Effector CD8-positive, alpha-beta T cell (primary cell): ENCODE measurements around the gene HSFX1.
"Not testable (repeated sequence)": the region's sequence is repeated elsewhere in the genome, so short reads cannot be mapped to it uniquely, and the experiment has no call there.

Source experiments
- DNase-seq: peaks from one replicate; lab custom pipeline; 2025; lab: John Stamatoyannopoulos, UW
- total RNA-seq, 4 experiments: gene quantifications; one replicate each; lab custom pipeline; 2026; lab: John Stamatoyannopoulos, UW

Gene HSFX1, protein sequence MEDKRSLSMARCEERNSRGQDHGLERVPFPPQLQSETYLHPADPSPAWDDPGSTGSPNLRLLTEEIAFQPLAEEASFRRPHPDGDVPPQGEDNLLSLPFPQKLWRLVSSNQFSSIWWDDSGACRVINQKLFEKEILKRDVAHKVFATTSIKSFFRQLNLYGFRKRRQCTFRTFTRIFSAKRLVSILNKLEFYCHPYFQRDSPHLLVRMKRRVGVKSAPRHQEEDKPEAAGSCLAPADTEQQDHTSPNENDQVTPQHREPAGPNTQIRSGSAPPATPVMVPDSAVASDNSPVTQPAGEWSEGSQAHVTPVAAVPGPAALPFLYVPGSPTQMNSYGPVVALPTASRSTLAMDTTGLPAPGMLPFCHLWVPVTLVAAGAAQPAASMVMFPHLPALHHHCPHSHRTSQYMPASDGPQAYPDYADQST
- 0 to 0.18 (median 0.04) reads per million in 4 experiments for total RNA-seq

- DNase-seq = not testable (repeated sequence)
Measured at GRCh38 chrX:149773768-149774167, at the start of gene HSFX1. TSS of gene HSFX1 (plus strand) at chrX:149774068. CDS start at chrX:149774682, 614 bp downstream.

GRCh38 chrX:149727308-149727707 is 46.6 kb upstream of the HSFX1 start:
- DNase-seq = not testable (repeated sequence)

DNA sequence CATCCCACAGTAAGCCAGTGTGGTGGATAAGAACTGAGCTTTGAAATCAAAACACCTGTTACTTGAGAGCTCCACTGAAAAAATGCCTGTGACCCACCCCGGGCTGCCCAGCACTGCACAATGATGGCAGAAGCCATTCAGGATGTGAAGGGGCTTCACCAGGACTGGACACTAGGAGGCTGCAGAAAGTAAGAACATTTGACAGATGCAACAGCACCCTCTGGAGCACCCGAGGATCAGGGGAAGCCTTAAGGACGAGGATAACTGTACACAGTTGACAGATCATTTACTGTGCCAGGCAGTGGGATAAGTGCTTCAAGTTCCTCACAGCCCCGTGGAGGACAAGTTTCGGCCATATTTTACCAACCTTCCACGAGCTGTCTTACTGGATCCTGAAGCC is 31.6 kb upstream of the HSFX1 start:
- not testable (repeated sequence) for DNase-seq

- DNase-seq = not testable (repeated sequence)
Measured at GRCh38 chrX:149746390-149747007, 27.4 kb upstream of the HSFX1 start.

DNA sequence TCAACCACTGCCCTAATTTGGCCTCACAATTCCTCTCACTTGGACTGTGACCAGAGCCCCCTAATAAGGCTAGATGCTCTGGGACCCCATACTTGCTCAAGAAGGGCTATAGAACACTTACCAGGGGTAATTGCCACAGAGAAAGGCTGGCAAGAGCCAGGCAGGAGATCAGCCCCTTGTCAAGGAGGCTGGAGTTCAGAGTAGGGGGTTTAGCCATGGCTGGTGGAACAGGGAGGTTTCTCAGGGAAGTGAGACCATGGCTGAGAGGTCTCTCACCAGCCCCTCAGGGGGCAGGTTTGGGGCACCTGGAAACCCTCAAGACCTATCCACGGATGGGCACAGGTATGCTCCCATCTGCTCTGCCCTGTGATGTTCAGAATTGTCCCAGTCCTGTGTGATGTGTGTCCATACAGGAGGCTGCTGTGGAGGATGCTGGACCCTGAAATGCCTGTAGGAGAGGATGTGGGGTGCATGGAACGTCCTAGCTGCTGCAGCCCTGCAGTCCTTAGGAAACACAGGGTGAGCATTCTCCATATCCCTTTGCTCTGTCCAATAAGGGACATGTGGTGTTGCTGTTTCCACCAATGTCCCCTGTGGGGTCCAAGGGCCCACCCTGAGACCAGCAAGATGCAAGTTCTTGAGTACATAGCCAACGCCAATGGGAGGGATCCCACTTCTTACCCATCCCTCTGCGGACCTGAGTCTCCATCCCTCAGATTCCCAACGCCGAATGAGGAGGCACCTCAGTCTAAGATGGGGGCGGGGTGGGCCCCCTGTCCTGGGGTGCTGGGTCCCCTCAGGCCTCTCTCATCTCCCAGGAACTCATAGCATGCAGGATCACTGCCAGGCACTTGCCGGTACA is 16.4 kb upstream of the HSFX1 start:
- DNase-seq = no peak

DNA sequence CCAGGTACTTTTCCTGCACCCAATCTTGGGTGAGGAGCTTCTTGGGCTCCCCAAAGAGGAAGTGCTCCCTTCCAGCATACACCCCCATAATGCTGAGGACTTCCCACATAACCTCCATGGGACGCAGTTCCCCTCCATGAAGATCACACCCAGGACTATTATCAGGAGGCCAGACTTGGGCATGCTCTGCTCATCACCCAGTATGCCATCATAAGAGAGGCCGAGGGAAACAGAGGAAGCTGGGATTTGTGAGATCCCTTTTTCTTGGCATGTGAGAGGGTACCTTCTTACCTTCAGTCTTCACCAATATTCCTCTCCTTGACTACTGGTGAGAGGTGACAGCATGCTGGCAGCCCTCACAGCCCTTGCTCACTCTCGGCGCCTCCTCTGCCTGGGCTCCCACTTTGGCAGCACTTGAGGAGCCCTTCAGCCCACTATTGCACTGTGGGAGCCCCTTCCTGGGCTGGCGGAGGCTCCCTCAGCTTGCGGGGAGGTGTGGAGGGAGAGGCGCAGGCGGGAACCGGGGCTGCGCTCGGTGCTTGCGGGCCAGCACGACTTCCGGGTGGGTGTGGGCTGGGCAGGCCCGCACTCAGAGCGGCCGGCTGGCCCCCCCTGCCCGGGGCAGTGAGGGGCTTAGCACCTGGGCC is 15.7 kb upstream of the HSFX1 start:
- no peak for DNase-seq

DNA sequence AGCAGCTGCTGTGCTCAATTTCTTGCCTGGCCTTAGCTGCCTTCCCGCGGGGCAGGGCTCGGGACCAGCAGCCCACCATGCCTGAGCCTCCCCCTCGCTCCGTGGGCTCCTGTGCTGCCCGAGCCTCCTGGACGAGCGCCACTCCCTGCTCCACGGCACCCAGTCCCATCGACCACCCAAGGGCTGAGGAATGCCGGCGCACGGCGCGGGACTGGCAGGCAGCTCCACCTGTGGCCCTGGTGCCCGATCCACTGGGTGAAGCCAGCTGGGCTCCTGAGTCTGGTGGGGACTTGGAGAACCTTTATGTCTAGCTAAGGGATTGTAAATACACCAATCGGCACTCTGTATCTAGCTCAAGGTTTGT is 15.2 kb upstream of the HSFX1 start:
- DNase-seq = not testable (repeated sequence)

DNA sequence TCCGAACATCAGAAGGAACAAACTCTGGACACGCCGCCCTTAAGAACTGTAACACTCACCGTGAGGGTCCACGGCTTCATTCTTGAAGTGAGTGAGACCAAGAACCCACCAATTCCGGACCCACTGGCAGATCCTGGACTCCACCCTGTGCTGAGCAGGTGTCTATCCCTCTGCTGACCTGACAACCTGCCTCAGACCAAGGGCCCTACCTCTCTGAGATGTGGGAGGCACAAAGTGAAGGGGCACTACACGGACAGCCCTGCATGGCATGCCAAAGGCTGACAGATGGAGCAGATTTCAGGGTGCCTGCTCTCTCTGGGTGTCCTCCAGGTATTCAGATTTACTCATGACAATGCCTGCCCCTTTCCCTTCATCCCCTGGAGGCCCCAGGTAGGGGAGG is 14.0 kb upstream of the HSFX1 start:
- no peak for DNase-seq

DNA sequence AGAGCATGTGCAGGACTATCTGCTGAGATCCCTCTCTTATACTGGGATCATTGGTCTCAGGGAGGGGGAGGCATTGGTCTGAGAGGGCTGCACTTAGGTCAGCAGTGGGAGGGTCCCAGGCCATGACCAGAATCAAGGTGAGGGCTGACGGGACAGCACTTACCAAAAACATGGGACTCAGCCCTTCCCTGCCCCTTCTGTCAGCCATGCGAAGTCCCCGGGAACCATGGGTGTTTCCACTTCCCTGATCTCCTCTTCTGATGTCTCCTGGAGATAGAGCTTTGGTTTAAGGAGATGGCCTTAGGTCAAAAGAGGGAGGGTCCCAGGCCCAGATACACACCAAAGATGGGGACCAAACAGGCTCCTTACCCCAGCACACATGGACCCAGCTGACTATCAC is 12.9 kb upstream of the HSFX1 start:
- DNase-seq = no peak

GRCh38 chrX:149761858-149762674 is 11.8 kb upstream of the HSFX1 start:
- not testable (repeated sequence) for DNase-seq

DNA sequence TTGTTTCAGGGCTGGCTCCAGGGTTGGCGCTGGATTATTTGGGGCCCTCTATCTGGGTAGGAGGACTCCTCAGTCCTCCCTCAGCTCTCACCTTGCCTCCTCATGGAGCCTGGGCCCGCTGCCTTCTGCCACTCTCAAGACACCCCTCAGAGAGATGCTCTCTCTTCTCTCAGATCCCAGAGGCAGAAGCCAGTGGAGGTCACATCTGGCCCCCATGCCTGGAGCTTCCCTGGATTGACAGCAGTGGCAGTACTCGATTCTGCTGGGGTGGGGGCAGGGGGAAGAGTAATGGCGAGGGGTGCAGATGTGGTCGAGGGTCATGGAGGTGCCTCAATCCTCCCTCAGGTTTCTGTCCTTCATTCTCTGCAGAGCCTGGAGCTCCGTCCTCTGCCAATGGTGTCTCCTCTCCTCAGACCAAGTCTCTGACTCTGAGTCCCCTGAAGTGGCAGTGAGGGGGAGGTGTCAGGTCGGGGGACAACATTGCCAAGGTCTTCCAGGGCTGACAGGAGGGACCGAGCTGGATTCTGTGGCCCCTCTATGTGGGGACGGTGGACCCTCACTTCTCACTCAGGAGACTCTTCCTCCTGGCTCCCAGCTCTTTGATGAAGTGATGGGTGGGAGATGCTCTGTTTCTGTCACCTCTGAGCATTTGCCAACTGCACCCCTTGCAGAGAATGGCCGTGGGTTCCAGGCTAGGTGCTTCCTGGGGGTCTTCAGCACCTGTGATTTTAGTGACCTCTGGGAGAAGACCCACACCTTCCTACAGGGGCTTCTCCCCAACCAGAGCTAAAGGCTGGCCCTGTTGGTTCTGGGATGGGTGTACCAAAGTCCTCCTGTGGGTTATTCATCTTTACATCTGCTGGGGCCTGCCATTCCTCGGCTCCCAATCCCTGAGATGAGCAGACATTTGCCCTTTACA is 10.9 kb upstream of the HSFX1 start:
- DNase-seq = no peak

- not testable (repeated sequence) for DNase-seq
Measured at GRCh38 chrX:149770344-149770743, 3.5 kb upstream of the HSFX1 start.

DNA sequence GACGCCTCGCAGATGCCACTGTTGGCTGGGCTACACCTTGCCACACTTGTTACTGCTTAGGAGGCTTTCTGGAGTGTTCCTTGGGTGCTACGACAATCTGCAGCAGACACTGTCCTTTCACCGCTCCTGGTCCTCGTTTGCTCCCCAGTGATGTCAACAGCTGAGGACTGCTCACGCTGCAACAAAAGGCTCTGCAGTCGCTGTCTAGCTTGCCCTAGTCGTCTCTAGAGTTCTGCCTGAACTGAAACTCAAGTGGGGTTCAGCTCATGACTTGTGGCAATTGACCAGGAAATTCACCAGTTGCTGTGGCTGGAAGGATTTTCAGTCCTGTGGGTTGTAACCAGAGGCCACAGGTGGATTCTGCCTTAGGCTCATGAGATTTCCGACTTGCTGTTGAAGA is 842 bp upstream of the HSFX1 start:
- not testable (repeated sequence) for DNase-seq

- DNase-seq = not testable (repeated sequence)
Measured at GRCh38 chrX:149777999-149778398, 4.1 kb downstream of the HSFX1 start.

DNA sequence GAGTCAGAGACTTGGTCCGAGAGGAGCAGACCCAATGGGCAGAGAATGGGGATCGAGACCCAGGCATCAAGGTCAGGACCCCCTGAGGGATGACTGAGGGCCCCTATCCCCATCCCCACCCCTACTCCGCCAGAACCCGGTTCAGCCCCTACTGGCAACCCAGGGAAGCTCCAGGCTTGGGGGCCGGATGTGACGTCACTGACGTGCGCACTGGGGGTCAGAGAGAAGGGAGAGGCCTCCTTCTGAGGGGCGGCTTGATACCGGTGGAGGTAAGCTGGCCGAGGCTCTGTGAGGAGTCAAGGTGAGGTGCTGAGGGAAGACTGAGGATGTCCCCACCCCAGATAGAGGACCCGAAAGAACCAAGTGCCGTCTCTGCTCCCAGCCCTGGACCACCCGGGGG is 7.9 kb downstream of the HSFX1 start, which contains the start of gene MAGEA9:
Gene MAGEA9 (plus strand): TSS at position 204 of the 400 bp plus-strand sequence. CDS start 4,281 bp downstream, outside the sequence.
- not testable (repeated sequence) for DNase-seq

GRCh38 chrX:149795531-149795930 is 21.7 kb downstream of the HSFX1 start:
- DNase-seq = not testable (repeated sequence)

DNA sequence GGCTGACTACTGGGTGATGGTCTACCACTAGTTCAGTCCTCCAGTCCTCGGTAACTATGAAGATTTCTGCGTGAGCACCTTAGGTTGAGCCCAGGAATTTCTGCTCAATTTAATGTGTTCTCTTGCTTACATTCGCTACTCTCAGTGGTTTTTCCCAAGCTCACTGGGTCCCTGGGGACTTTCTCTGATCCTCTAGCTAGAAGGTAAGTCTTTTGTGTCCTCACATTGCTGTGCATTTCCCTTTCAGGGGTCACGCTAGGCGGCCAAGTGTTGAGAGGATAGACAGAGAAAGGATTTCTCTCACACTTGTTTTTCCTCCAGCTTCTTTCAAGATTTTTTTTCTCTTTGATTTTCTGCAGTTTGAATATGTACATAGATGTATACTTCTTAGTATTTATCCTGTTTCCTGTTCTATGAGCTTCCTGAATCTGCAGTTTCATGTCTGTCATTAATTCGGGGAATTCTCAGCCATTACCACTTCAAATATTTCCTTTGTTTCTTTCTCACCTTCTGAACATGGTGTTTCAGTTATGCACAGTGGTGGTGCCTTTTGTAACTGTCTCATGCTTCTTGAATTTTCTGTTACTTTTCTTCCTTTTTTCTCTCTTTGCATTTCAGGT is 25.3 kb downstream of the HSFX1 start:
- no peak for DNase-seq

DNA sequence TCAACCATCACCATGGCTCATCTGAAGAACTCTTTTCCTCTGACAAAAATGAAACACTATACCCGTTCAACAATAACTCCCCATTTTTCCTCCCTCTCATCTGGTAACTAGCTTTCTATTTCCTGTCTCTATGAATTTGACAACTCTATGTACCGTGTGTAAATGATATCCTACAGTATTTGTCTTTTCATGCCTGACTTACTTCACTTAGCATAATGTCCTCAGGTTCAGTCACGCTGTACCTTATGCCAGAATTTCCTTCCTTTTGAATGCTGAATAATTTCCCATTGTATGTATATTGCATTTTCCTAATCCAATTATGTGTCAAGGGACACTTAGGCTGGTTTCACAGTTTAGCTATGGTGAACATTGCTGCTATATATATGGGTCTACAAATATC is 26.1 kb downstream of the HSFX1 start:
- no peak for DNase-seq

DNA sequence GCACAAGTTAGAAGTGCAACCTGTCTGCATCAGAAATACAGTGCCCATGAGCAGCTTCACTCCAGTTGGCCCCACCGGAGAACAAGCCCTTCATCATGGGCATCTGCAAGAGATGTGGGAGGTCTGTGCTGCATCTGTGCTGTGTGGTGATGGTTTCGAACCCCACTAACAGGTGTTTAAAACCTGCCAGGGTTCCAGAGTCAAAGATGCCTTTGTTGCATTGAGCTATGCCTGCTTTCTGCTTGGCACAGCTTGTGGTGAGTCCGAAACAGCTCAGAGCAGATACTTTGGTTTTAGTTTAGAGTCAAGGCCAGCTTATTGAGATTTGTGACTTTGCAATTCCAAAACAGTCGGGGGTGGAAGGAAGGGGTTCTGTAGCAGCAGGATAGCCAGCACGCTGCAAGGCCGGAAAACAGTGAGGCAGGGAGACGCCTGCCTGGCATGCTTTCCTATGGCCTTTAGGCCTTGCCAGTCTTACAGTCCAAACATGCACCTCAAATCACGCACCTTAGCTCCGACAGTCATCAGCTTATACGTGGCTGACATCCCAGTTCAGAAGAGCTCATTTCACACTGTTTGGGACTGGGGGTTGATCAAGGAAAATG is 29.7 kb downstream of the HSFX1 start:
- DNase-seq = no peak
